Astrocyte (in vitro differentiated cells and primary cell): ENCODE measurements around the gene ZNF8. TPM values are rescaled to one million over a fixed set of nuclear protein-coding genes. Genes with fewer than 3 reads are reported as not detected.

Experiments used
- DNase-seq: peaks from one replicate; pipeline ENCODE4 v3.0.0-alpha.2; 2010; ENCODE audit warnings: low read depth
- FAIRE-seq: peaks from 2 replicates; lab custom pipeline; 2011; peaks lifted over from hg19 to GRCh38; lab: Jason Lieb, UNC
- H2AFZ ChIP-seq: 2 replicates; pipeline ENCODE4 v1.6.0; 2012; ENCODE audit warnings: low read depth, low read length, inconsistent platforms
- H3K27ac ChIP-seq: 2 replicates; pipeline ENCODE4 v1.5.1; 2011; ENCODE audit warnings: low read depth, low read length, inconsistent platforms
- H3K27me3 ChIP-seq: 2 replicates; pipeline ENCODE4 v1.6.0; 2011; ENCODE audit warnings: low read length, inconsistent platforms; ENCODE audit not compliant: insufficient read depth
- H3K36me3 ChIP-seq: 2 replicates; pipeline ENCODE4 v1.5.1; 2011; ENCODE audit warnings: low read length, inconsistent platforms; ENCODE audit not compliant: insufficient read depth
- H3K4me1 ChIP-seq: 2 replicates; pipeline ENCODE4 v1.5.1; 2011; ENCODE audit warnings: low read length, inconsistent platforms; ENCODE audit not compliant: insufficient read depth
- H3K4me2 ChIP-seq: 2 replicates; pipeline ENCODE4 v1.6.0; 2012; ENCODE audit warnings: low read length, inconsistent platforms
- H3K4me3 ChIP-seq: 2 replicates; pipeline ENCODE4 v1.5.1; 2011; ENCODE audit warnings: low read depth, mild to moderate bottlenecking, low read length, inconsistent platforms; ENCODE audit not compliant: insufficient read depth
- H3K79me2 ChIP-seq: 2 replicates; pipeline ENCODE4 v1.6.0; 2012; ENCODE audit warnings: mild to moderate bottlenecking, low read length, inconsistent platforms; ENCODE audit not compliant: insufficient read depth
- H3K9ac ChIP-seq: 2 replicates; pipeline ENCODE4 v1.6.0; 2012; ENCODE audit warnings: mild to moderate bottlenecking, low read length, inconsistent platforms
- H3K9me3 ChIP-seq: 2 replicates; pipeline ENCODE4 v1.5.1; 2012; ENCODE audit warnings: low read depth, mild to moderate bottlenecking, low read length, inconsistent platforms; ENCODE audit not compliant: insufficient read depth
- H4K20me1 ChIP-seq: 2 replicates; pipeline ENCODE4 v1.6.0; 2012; ENCODE audit warnings: low read length, inconsistent platforms; ENCODE audit not compliant: insufficient read depth
- H3K27ac Mint-ChIP-seq: one replicate; pipeline ENCODE4 v1.8.0; 2021; ENCODE audit warnings: mild to moderate bottlenecking, mixed read lengths; ENCODE audit not compliant: unreplicated experiment
- H3K27me3 Mint-ChIP-seq: one replicate; pipeline ENCODE4 v1.8.0; 2021; ENCODE audit warnings: low read depth, mixed read lengths; ENCODE audit not compliant: unreplicated experiment
- H3K36me3 Mint-ChIP-seq: one replicate; pipeline ENCODE4 v1.8.0; 2021; ENCODE audit warnings: low read depth, mixed read lengths; ENCODE audit not compliant: unreplicated experiment
- H3K4me1 Mint-ChIP-seq: one replicate; pipeline ENCODE4 v1.8.0; 2021; ENCODE audit warnings: low read depth, mixed read lengths; ENCODE audit not compliant: unreplicated experiment
- H3K4me3 Mint-ChIP-seq: one replicate; pipeline ENCODE4 v1.8.0; 2021; ENCODE audit warnings: mild to moderate bottlenecking, moderate library complexity, mixed read lengths; ENCODE audit not compliant: unreplicated experiment
- H3K9me3 Mint-ChIP-seq: one replicate; pipeline ENCODE4 v1.8.0; 2021; ENCODE audit warnings: mild to moderate bottlenecking, mixed read lengths; ENCODE audit not compliant: unreplicated experiment
- EZH2 ChIP-seq: IDR thresholded peaks from 2 replicates; pipeline ENCODE4 v1.6.1; 2012; ENCODE audit warnings: mild to moderate bottlenecking, low read length, inconsistent platforms; ENCODE audit not compliant: insufficient read depth
- total RNA-seq: library from RNA; stranded (reverse); gene quantifications from 2 replicates; pipeline ENCODE4 v1.2.1, GENCODE V29; 2021
- TF ChIP-seq, protein P1 (sequence below): IDR thresholded peaks from 2 replicates; pipeline ENCODE4 v1.5.1; 2011; ENCODE audit warnings: low read depth, mild to moderate bottlenecking, inconsistent platforms, low read length, moderate library complexity; ENCODE audit not compliant: insufficient read depth

The ZNF8 gene
- total RNA-seq, 1 donor from 2014 or later: 10.0 TPM

DNA sequence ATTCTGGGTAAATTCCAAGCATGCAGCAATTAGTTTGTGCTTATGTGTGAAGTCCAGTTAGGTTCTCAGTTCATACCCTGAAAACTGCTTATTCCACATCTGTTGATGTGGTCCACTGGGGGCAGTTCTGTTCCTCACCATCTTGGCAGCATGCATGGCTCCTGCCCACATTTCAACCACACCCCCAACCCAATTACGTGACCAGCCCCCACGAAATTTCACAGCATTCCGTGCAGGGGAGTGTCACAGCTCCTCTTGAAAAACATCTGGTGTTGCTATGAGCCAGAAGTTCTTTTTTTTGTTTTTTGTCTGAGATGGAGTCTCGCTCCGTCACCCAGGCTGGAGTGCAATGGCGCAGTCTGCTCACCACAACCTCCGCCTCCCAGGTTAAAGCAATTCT, 17.3 kb downstream of the ZNF8 start:
- Mint-ChIP-seq H3K27ac (no peak overlapping the region), H3K4me1 (peaks cover 1% of the 10 kb centered on the region), H3K36me3 (peaks cover 83% of the 10 kb centered on the region), H3K4me3 (no peak overlapping the region), H3K27me3 (no peaks in the 10 kb centered on the region), H3K9me3 (peaks cover 34% of the 10 kb centered on the region)
- Histone ChIP-seq H4K20me1 (peaks cover 25% of the 10 kb centered on the region), H3K79me2 (peaks cover 48% of the 10 kb centered on the region), H3K27me3 (no peaks in the 10 kb centered on the region), H3K4me3 (no peak overlapping the region), H3K4me1 (no peaks in the 10 kb centered on the region), H3K9ac (no peak overlapping the region), H2AFZ (no peak overlapping the region), H3K4me2 (no peak overlapping the region), H3K9me3 (peaks cover 51% of the 10 kb centered on the region), H3K27ac (no peak overlapping the region), H3K36me3 (peaks cover 42% of the 10 kb centered on the region)
- no peak for TF ChIP-seq EZH2
- TF ChIP-seq, protein P1, sequence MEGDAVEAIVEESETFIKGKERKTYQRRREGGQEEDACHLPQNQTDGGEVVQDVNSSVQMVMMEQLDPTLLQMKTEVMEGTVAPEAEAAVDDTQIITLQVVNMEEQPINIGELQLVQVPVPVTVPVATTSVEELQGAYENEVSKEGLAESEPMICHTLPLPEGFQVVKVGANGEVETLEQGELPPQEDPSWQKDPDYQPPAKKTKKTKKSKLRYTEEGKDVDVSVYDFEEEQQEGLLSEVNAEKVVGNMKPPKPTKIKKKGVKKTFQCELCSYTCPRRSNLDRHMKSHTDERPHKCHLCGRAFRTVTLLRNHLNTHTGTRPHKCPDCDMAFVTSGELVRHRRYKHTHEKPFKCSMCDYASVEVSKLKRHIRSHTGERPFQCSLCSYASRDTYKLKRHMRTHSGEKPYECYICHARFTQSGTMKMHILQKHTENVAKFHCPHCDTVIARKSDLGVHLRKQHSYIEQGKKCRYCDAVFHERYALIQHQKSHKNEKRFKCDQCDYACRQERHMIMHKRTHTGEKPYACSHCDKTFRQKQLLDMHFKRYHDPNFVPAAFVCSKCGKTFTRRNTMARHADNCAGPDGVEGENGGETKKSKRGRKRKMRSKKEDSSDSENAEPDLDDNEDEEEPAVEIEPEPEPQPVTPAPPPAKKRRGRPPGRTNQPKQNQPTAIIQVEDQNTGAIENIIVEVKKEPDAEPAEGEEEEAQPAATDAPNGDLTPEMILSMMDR: no peak
- FAIRE-seq (no peak), DNase-seq (no peak)

DNA sequence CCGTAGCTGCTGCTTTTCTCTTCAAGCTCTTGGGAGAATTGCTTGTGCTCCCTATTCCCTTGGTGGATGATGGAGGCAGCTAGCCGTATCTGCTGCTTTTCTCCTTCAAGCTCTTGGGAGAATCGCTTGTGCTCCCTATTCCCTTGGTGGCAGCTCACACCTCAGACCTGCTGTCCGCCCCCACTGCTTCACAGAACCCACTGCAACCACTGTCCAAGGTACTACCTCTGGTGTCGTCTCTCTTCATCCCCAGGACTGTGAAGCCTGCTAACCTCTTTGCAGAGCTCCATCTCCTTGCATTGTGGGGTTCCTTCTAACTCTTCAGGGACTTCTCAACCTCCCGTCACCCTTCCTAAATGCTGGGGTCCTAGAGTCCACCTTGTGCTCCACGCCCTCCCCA, 21.9 kb downstream of the ZNF8 start:
- FAIRE-seq: no peak
- Histone ChIP-seq H3K4me3 (no peak overlapping the region), H2AFZ (no peak overlapping the region), H3K9me3 (peaks cover 13% of the 10 kb centered on the region), H3K79me2 (peaks cover 48% of the 10 kb centered on the region), H3K36me3 (peaks cover 18% of the 10 kb centered on the region), H3K27me3 (no peaks in the 10 kb centered on the region), H3K4me2 (no peak overlapping the region), H3K27ac (no peak overlapping the region), H3K4me1 (peaks cover 6% of the 10 kb centered on the region), H4K20me1 (peaks cover 27% of the 10 kb centered on the region), H3K9ac (no peak overlapping the region)
- no peak for DNase-seq
- Mint-ChIP-seq H3K4me1 (peaks cover 5% of the 10 kb centered on the region), H3K4me3 (peak overlapping the region; percentile 20), H3K27ac (no peak overlapping the region), H3K27me3 (no peaks in the 10 kb centered on the region), H3K9me3 (peaks cover 10% of the 10 kb centered on the region), H3K36me3 (peaks cover 44% of the 10 kb centered on the region)
- TF ChIP-seq EZH2: no peak
- TF ChIP-seq, protein P1: no peak

DNA sequence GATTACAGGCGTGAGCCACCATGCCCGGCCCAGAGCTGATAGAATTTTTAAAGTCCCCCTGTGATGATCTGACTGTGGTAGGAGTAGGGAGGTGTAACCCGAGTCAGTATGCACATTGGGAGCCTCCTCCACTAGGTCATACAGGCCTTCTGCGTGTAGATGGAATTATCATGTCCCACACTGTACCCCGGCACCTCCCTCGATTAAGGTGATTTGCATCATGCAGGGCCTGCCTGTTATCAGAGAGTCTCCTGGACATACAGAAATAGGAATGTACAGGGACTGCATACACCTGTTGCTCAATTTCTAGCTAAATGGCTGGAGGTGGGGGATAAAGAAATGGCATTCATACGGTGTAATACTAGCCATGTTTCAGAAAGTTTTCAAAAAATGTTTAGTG, 25.5 kb downstream of the ZNF8 start:
- peaks cover 56% of the 10 kb centered on the region for H3K79me2 ChIP-seq
- H3K9ac ChIP-seq: peak overlapping the region; percentile 91
- DNase-seq (no peak), FAIRE-seq (no peak)
- peaks cover 39% of the 10 kb centered on the region for H4K20me1 ChIP-seq
- Mint-ChIP-seq H3K4me3 (peak overlapping the region; percentile 100), H3K4me1 (peaks cover 10% of the 10 kb centered on the region), H3K9me3 (peaks cover 2% of the 10 kb centered on the region), H3K36me3 (peaks cover 25% of the 10 kb centered on the region), H3K27ac (no peak overlapping the region), H3K27me3 (no peaks in the 10 kb centered on the region)
- peaks cover 10% of the 10 kb centered on the region for H3K4me1 ChIP-seq
- no peak overlapping the region for H2AFZ ChIP-seq
- no peak overlapping the region for H3K27ac ChIP-seq
- H3K4me3 ChIP-seq: no peak overlapping the region
- peaks cover 28% of the 10 kb centered on the region for H3K36me3 ChIP-seq
- H3K4me2 ChIP-seq: peak overlapping the region; percentile 92
- no peaks in the 10 kb centered on the region for H3K9me3 ChIP-seq
- TF ChIP-seq, protein P1: no peak
- TF ChIP-seq EZH2: no peak
- H3K27me3 ChIP-seq: no peaks in the 10 kb centered on the region
